Coronary artery (tissue), 2 donors: ENCODE results near the gene AMBRA1.

Source experiments
- DNase-seq: peaks from one replicate; pipeline ENCODE4 v3.0.0-alpha.2; 2017; ENCODE audit warnings: low spot score
- H3K27ac ChIP-seq, 2 donors: fragments of 200-600 bp; sonication (generic); one replicate each; pipeline ENCODE4 v1.5.1; 2016 to 2019
- H3K4me3 ChIP-seq: fragments of 200-600 bp; sonication (generic); 2 replicates; pipeline ENCODE4 v1.5.1; 2016; ENCODE audit warnings: mild to moderate bottlenecking, moderate library complexity
- TF ChIP-seq, protein P1 (sequence below): fragments of 200-600 bp; sonication (generic); IDR thresholded peaks from one replicate; pipeline ENCODE4 v1.5.1; 2019; ENCODE audit warnings: antibody characterized with exemption

AMBRA1 gene

DNA sequence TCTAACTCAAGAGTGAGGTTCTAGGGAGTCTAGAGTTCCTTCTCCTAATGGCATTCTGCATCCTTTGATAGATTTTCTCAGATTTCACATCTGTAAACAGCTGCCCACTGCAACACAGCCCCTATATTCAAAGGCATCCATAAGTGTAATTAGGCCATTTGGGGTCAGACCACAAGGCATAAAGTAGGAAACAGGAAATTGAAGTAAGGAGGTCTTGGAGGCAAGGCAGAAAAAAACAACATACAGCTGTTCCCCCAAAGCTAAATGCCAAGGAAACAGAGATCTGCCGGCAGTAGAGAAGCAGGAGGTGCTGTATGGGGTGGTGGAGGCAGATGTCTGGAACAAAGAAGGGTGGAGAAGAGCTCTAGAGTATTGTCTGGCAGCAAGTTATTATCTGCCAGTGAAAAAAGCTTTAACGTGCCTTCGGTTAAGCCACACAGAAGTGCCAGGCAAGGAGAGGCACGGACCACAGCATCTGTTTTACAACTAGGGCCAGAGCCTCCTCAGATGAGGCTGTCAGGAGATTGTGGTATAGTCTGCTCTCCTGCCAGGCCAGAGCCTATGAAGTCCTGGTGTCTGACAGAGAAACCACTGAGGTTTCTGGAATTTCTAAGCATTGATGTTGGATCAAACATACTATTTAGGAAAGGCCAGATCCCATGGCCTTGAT lies 102.0 kb downstream of the AMBRA1 start:
- DNase-seq = no peak
- Histone ChIP-seq H3K4me3 (no peak overlapping the region), H3K27ac (peak overlapping the region in 1 of 2 donors; percentile 8)
- TF ChIP-seq, protein P1, sequence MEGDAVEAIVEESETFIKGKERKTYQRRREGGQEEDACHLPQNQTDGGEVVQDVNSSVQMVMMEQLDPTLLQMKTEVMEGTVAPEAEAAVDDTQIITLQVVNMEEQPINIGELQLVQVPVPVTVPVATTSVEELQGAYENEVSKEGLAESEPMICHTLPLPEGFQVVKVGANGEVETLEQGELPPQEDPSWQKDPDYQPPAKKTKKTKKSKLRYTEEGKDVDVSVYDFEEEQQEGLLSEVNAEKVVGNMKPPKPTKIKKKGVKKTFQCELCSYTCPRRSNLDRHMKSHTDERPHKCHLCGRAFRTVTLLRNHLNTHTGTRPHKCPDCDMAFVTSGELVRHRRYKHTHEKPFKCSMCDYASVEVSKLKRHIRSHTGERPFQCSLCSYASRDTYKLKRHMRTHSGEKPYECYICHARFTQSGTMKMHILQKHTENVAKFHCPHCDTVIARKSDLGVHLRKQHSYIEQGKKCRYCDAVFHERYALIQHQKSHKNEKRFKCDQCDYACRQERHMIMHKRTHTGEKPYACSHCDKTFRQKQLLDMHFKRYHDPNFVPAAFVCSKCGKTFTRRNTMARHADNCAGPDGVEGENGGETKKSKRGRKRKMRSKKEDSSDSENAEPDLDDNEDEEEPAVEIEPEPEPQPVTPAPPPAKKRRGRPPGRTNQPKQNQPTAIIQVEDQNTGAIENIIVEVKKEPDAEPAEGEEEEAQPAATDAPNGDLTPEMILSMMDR = no peak

DNA sequence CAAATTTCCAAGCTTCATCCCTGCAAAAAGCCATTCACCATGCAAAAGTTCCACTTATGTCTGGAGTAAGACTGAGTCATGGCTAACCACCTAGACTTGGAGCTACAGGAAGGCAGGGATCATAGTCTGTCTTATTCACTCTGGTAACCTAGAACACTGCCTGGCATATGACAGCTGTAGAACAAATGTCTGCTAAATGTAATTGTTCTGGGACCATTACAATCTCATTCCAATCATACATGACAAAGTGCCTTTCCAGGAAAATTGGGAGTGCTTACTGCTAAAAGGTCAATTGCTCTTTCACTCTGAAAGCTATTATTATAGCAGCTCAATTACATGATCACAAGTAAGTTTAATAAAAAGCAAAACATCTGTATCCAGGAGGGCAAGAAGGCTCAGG lies 103.2 kb downstream of the AMBRA1 start:
- Histone ChIP-seq H3K27ac (no peak overlapping the region), H3K4me3 (no peak overlapping the region)
- DNase-seq = no peak
- TF ChIP-seq, protein P1 = no peak

DNA sequence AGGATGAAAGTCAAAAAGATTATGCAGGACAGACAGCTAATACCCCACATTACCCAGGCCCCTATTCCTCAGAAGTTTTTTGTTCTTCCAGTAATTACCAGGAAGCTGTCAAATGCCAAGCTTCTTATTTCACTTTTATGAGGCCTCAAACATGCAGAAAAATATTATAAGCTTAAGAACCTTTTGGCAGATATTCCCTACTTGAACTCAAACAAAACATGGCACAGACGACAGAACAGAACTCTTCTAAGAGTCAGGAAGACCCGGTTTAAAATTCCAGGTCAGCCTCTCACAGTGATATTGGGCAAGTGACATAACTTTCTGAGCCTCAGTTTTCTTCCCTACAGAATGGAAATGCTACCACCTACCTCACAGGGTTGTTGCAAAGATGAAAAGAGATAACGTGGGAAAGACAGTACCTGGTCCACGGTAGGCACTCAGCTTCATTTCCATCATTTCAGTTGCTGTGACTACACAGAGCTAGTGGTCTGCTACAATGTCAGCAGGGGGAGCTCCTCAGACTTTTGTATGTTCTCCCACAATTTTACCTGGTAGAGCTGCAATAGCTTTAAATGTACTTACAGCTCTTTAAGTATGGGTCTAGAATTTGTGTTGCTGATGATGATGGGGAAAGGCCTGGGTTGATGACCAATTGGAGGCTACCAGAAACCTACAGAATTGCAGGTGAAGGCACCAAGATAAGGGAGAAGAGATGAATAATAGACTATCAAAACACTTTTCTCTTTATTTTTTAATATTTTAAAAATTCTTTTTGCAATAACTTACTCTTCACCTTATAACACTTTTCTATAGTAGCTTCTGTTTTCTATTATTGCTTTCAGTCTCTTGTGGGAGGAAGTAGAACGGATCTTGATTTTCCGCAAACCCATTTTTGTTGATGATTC lies 103.9 kb downstream of the AMBRA1 start:
- no peak for DNase-seq
- H3K27ac ChIP-seq = no peak overlapping the region
- TF ChIP-seq, protein P1 = no peak
- no peak overlapping the region for H3K4me3 ChIP-seq

DNA sequence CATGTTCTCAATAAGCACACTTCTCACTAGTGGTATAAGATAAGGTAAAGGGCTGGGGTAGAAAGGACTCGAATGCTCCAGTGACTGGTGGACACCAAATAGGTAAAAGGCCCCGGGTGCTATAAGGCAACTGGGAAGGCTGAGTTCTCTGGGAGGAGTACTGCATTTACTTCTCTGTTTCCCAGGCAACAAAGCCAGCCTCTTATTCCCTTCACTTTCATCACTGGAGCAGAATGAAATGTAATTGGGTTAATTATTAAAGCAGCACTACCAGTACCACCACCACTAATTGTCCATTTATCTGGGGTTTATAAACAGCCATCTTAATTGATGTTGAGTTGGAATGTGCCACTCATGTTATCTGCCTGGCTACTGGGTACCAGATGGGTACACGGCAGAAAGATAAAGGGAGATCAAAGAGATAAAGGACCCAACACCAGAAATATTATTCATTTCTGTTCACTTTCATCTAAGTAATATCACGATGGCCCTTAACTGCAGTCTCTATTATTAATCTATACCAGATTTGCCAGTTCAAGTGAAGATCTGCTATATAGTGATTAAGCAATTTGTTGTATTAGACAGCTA lies 107.9 kb downstream of the AMBRA1 start:
- no peak for DNase-seq
- Histone ChIP-seq H3K27ac (no peak overlapping the region), H3K4me3 (no peak overlapping the region)
- TF ChIP-seq, protein P1 = no peak

DNA sequence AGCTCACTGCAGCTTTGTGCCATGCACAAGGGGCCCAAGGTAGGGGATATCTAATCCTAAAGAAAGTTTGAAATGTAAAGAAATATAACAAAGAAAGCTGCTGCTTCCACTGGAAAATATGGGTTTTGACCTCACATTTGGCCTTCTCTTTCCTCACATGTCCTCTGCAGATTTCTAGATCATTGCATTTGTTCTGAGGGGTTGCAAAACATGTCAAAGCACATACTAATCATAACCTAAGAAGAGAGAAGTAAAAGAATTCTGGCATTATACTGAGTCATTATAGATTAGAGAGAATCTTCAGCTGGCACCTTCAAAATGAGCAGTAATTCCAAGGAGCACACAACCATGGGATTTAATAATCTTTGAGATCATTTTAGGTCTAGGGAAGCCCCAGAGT lies 109.7 kb downstream of the AMBRA1 start:
- H3K27ac ChIP-seq = no peak overlapping the region
- no peak for DNase-seq
- H3K4me3 ChIP-seq = no peak overlapping the region
- TF ChIP-seq, protein P1 = no peak

DNA sequence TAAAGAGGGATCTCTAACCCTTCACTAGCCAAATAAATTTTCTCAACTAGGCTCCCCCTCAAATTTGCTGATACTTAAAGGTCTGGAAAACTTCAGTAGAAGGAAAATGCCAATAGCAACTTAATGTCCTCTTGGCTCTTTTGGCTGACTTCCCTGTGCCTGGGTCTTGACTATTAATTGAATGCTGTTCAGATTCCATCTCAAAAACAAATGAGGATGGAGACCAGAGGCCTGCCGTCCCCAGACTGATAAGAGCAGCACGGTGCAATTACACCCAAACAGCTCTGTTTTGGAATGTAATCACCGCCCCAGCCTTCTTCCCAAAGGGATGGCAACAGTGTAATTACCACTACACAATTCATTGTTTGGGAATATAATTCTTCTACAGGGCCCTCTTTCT lies 112.9 kb downstream of the AMBRA1 start:
- TF ChIP-seq, protein P1 = no peak
- H3K4me3 ChIP-seq = no peak overlapping the region
- H3K27ac ChIP-seq = no peak overlapping the region
- no peak for DNase-seq
